ENCODE data around the gene MRC1.
A peak's percentile ranks its signal among the peaks of the same experiment; 100 is the strongest.
"Not testable (repeated sequence)": the region's sequence is repeated elsewhere in the genome, so short reads cannot be mapped to it uniquely, and the experiment has no call there.

Gene MRC1

DNA sequence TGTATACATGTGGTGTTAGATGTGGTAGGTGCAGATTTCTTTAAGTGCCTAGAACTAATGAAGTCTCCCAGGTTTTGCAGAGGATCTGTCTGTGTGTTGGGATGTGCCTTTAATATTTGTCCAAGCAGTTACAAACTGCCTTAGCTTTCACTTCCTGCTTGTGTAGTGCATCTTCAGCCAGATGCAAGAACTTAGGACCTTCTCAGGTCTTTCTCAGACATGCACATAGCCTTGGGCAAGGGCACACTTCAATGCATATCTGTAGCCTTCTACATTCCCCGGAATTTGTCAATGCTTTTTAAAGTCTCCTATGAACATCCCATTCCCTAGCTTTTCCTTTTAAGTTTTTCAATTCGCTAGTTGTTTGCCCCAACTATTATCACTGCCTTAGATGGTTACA lies 95.4 kb downstream of the MRC1 start:
- DNase-seq (ENCODE audit: low read depth, low spot score), result no peak

DNA sequence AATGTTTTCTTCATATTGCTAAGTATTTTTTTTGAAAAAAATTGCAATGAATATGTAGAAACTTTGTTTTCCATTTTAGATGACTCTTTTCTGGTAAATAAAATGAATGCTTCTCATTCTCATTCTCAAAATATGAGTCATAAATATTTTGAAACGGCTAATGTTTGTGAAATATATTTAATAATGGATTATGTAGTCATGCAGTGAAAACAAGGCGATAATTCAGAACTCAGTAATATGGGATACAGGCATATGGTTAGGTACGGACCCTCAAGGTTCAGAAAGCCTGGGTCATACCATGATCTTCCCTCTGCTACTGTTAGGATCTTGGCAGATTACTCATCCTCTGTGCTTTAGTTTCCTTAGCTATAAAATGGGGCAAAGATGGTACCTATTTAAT lies 96.3 kb downstream of the MRC1 start:
- DNase-seq (ENCODE audit: low read depth, low spot score), result no peak

DNA sequence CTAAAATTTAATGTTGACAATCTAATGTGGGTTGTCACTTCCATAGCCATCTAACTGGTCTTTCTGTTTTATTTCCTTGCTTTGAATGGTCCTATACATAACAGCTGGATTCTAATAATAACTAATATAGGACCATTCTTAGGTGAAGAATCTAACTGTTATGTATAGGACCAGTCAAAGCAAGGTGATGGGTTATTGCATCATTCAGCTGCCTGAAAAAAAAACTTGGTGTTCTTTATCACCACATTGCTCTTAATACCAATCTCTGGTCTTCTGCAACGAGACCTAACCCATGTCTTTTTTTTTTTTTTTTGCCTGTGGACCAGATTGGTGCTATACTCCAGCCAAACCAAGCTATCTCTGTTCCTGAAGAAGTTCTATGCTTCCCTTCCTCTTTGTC lies 96.9 kb downstream of the MRC1 start:
- DNase-seq (ENCODE audit: low read depth, low spot score), result no peak

DNA sequence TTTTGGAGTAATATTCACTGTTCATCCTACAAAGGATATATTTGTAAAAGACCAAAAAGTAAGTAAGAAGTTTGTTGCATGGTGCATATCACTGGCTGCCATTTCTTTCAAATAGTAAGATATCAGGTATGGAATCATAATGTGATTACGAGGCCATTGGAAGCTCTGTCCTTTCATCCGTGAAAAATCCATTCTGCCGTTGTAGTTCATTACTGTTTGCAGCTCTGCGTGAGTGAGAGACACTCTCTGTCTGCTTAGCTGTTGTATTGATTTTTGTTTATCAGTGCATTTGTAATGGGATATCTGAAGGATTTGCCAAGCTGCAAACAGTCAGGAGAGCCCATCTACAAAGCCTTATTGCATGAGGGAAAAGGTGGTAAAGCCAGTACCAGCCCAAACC lies 98.5 kb downstream of the MRC1 start:
- DNase-seq (ENCODE audit: low read depth, low spot score), result no peak

DNA sequence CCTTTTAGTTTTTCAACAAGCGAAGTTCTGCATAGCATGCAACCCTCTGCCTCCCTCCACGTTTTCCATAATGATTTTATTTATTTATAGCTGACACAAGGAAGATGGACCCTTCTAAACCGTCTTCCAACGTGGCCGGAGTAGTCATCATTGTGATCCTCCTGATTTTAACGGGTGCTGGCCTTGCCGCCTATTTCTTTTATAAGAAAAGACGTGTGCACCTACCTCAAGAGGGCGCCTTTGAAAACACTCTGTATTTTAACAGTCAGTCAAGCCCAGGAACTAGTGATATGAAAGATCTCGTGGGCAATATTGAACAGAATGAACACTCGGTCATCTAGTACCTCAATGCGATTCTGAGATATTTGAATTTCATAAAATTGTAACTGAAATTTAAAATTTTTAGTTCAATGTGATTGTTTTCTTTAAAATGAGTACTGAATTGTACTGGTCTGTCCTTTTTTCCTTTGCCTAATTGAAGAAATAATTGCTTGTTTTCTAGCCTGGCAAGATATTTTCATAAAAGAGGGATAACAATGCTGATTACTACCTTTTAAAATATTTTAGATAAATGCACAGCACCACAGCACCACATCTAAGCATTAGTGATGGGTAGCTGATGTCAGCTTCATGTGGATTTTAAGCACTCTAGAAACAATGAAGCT lies 101.1 kb downstream of the MRC1 start:
- DNase-seq (ENCODE audit: low read depth, low spot score), result peak; percentile 57

DNA sequence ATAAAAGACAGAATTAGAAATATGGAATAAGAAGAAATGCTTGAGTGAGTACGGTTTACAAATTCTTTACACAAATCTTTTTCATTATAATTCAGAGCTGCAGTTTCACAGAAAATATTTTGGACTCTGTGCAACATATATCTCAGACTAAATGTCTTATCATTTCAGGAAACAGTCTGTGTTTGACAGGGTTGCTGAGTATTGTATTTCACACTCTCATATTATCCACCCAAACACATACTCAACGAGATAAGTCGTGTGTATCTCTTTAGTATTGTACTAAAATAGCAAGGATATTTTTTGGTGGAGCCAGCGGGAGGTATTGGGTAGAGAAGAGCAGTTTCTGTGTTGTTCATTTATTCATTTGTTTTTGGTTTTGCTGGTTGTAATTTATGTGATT lies 103.6 kb downstream of the MRC1 start:
- DNase-seq (ENCODE audit: low read depth, low spot score), result no peak

DNA sequence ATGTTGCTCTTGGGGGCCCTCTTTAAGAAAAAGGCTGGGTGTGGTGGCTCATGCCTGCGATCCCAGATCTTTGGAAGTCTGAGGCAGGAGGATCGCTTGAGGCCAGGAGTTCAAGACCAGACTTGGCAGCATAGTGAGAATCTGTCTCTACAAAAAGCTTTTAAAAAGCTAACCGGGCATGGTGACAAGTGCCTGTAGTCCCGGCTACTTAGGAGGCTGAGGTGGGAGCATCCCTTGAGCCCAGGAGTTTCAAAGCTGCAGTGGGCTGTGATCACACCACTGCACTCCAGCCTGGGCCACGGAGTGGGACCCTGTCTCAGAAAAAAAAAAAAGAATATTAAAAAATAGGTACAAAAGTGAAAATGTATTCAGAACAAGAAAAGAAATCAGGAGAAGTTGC lies 104.5 kb downstream of the MRC1 start:
- DNase-seq (ENCODE audit: low read depth, low spot score), result no peak

DNA sequence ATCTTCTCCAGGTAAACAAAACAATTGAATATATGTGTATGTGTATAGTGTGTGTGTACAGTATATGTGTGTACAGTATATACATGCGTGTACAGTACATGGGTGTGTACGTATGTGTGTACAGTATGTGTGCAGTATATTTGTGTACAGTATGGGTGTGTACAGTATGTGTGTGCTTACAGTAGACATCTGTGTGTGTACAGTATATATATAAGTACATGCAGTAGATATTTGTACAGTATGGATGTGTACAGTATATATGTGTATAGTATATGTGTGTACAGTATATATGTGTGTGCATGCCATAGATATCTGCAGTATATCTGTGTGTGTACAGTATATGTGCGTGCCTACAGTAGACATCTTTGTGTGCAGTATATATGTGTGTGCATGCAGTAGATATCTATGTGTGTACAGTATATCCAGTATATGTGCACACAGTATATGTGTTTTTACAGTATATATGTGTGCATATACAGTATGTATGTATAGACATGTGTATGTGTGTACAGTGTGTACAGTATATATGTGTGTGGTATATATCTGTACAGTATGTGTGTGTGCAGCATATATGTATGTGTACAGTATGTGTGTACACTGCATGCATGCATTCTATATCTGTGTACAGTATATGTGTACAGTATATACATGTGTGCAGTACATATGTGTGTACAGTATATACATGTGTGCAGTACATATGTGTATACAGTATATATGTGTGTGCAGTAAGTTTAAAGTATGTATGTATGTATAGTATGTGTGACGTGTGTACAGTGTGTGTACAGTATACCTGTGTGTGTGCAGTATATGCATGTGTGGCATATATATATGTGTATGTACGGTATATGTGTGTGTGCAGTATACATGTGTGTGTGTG lies 105.3 kb downstream of the MRC1 start:
- no peak for DNase-seq (ENCODE audit: low read depth, low spot score)

DNA sequence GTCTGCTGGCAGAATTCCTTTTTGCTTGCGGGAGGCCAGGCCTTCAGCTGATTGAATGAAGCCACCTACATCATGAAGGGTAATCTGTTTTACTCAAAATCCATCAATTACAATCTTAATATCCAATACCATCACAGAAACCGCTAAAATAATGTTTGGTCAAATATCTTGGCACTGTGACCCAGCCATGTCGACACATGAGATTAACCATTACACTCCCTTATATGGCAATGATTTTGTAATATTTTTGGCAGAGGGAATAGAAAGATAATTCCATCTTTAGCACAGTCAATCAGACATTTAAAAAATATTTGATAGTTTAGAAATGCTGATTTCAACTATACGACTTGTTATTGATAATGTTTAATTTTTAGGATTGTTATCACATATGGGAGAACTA lies 106.0 kb downstream of the MRC1 start:
- DNase-seq (ENCODE audit: low read depth, low spot score), result no peak

DNA sequence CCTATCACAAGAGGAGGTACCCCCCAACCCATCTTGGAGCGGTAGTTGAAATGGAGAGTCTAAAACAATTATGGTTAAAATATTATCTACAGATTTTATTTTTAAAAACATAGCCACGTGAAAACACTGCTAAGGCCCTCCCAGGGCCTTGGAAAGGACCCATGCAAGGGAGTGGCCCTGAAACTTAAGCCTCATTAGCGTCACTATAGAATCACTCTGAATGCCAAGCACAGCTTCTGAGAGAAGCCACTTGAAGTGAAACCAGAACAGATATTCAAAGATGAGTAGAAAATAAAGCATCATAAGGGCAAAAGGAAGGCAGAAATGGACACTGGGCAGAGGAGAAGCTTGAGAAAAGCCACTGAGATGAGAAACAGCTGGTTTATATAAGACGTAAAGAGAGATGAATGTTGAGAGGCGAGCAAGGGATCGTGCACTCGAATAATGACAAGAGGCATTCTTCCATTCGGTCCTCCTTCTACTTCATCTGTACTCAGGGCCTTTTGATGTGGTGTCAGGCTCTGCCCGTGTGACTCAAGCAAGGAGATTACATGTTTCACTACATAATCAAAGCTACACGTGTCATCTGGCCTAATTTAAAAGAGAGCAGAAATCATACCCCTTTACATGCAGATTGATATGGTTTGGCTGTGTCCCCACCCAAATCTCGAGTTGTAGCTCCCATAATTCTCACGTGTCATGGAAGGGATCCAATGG lies 109.2 kb downstream of the MRC1 start:
- DNase-seq (ENCODE audit: low read depth, low spot score), result no peak

DNA sequence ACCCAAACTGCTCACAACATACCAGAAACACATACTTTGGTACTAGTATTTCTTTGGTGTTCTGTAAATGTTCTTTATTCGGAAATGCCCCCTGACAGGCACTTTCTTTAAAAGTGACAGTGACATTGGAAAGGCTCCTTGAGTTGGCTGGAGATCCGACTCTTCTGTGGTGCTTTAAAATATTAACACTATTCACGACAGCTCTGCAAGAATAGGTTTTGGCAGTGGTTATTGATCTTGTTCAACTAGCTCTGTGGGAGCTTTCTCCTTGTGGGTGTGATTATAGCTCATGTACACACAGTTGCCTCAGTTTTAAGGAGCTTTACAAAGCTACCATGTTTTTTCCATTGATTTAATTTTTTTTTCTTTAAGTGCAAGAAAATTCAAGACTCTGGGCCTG lies 112.2 kb downstream of the MRC1 start:
- DNase-seq (ENCODE audit: low read depth, low spot score), result no peak

DNA sequence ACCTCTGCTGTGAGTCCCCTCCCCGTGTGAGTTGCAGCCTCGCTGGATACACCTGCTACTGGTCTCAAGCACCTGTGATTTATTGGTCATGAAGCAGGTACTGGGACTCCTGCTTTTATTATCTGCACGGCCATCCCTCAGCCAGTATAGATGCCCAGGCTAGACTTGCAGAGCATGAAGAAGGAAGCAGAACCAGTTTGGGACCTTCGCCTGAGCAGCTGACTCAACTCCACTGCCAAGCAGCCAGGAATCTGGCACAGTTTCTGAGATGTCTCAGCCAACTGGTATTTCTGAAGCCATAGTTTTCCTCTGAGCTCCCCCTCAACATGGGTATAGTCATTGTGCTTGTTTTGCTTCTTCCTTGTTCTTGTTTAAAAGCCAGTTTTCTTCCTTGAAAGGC lies 114.6 kb downstream of the MRC1 start:
- peak; percentile 94 for DNase-seq (ENCODE audit: low read depth, low spot score)

DNA sequence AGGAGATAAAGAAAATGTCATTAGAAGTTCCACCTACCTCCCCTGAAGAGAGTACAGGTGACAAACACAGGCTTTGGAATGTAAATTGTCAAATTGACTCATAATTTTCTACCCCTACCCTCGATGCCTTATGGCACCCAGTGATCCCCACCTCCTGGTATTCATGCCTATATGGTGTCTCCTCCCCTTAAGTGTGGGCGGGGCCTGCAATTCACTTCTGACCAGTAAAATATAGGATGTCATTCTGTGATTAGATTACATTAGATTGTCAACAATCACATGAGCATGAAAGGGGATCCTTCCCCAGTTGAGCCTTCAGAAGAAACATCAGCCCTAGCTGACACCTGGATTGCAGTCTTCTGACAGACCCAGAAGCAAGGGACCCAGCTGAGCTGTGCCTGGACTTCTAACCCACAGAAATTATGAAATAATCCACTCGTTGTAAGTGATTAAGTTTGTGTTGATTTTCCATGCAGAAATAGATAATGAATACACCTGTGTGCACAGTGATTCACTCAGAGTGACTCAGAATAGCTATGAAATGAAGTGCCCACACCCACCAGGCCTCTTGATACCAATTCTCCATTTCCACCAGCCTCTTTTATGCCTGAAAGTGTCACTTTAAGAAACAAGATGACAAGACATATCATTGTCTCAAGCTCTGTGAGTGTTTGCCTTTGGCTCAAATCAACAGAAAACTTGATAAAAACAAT lies 134.0 kb downstream of the MRC1 start:
- DNase-seq (ENCODE audit: low read depth, low spot score), result no peak

DNA sequence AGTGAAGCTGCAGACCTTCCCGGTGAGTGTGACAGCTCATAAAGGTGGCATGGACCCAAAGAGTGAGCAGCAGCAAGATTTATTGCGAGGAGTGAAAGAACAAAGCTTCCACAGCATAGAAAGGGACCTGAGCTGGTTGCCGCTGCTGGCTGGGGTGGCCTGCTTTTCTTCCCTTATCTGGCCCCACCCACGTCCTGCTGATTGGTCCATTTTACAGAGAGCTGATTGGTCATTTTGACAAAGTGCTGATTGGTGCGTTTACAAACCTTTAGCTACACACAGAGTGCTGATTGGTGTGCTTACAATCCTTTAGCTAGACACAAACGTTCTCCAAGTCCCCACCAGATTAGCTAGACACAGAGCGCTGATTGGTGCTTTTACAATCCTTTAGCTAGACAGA lies 141.1 kb downstream of the MRC1 start:
- not testable (repeated sequence) for DNase-seq (ENCODE audit: low read depth, low spot score)

DNA sequence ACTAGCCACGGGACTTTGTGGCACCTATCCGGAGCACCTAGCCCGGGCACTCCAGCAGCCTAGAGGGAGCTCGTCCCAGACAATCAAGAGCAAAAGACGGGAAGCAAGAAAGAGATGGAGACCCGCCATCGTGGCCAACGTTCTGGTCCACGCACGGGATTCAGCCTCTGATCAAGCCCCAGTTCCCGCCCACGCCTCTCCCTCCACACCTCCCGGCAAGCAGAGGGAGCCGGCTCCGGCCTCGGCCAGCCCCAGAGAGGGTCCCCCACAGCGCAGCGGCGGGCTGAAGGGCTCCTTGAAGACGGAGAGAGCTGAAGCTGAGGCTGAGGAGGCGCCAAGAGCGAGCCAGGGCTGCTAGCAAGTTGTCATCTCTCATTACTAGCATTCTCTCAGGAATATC lies 141.6 kb downstream of the MRC1 start:
- no peak for DNase-seq (ENCODE audit: low read depth, low spot score)

DNA sequence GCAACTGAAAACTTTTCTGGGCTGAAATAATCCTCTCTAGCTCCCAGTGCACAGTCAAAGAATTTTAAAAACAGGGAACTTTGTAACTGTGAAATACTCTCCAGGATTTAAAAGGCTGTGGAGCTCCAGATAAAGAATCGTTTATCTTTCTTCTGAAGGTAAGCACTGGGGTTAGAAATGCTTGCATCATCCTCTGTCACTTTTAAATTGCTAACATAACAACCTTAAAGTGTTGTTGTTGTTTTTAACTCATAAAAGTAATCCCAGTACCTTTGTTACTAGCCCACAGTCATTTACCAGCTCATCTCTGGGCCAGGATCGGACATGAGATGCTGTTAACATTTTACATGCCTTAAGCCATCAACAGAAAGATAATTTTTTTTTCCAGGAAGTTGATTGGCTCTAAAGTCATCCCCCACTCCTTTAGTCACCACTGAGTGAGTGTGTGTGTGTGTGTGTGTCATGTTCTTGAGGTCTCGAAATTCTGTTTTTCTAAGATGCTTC lies 142.8 kb downstream of the MRC1 start, which contains the start of gene SLC39A12:
SLC39A12 (plus strand) TSS at position 51 of the 504 bp plus-strand sequence. CDS start 1,359 bp downstream, outside the sequence.
- peak; percentile 29 for DNase-seq (ENCODE audit: low read depth, low spot score)

DNA sequence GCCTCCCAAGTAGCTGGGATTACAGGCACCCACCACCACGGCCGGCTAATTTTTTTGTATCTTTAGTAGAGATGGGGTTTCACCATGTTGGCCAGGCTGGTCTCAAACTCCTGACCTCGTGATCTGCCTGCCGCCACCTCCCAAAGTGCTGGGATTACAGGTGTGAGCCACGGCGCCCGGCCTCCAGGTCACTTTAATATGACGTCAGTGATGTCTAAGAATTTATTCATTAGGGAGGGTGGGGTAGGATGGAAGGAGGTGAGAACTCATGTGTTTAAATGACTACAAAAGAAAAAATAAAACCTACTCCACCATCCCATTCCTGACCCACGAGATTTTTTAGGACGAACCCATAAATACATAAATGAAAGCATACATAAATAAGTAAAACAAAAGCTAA lies 145.2 kb downstream of the MRC1 start:
- DNase-seq (ENCODE audit: low read depth, low spot score), result not testable (repeated sequence)

DNA sequence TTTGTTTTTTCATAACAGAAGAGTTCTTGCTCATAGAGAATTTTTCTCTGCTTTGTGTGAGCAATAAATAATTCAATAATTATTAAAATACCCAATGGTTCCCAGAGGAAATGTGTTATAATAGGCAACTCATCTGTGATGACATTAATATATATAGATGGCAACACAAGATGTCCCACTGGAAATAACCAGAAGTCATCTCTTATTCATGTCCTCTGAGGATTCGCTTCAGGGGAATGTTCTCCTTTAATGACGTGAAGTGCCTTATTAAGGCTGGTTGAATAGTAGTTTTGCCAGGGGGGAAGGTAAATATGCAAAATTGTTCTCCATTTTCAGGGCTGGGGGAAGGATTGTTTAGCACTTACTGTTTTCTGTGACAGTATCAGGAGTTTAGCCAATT lies 145.7 kb downstream of the MRC1 start:
- DNase-seq (ENCODE audit: low read depth, low spot score), result no peak

DNA sequence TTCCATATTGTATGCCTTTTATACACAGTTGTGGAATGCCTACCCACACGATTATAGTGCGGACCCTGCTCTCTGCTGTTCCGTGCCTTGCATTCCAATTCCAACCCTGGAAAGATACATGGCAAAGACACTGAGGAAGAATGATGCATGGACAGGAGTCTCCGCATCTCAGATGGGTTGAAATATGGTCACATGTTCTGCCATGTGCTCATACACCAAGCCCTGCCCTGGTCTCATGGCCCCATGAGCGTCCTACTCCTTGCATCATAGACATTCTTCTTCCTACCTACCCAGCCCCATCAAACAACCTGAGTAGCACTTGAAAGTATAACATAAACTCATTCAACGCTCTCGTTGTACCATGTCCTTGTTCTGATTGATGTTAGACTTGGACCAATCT lies 148.9 kb downstream of the MRC1 start:
- DNase-seq (ENCODE audit: low read depth, low spot score), result no peak

DNA sequence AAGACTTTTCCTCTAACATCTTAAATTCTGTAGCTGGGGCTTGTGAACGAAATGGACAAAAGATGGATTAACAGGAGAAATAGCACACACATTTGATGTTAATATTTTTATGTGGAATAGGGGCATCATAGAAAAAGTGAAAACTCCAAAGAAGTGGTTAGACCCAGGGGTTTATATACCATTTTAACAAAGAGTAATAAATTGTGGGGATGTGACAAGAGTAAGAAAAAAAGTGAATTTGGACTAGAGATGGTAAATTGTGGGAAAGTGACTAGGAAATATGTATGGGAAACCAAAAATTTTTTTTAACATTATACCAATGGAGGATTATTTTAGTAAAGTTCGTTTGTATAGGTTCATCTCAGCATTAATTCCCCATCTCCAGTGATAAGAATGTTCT lies 150.7 kb downstream of the MRC1 start:
- no peak for DNase-seq (ENCODE audit: low read depth, low spot score)

All from astrocyte of the hippocampus (primary cell).